BJ (cell line): ENCODE measurements around the gene DAB2IP. TPM values are rescaled to one million over a fixed set of nuclear protein-coding genes. Genes with fewer than 3 reads are reported as not detected.

Experiments used
- CTCF ChIA-PET: fragments of 350-600 bp; formaldehyde crosslinking; extraction: SDS; loops from one replicate; lab custom pipeline; 2021; ENCODE audit warnings: antibody characterized with exemption, inconsistent platforms; lab: Yijun Ruan, JAX
- POLR2A ChIA-PET: fragments of 300-600 bp; sonication (Branson Sonifier 250); formaldehyde crosslinking; extraction: SDS; loops from one replicate; lab custom pipeline; 2021; ENCODE audit warnings: antibody characterized with exemption; lab: Charles Lee
- DNase-seq: peaks from one replicate; pipeline ENCODE4 v3.0.0-alpha.2; 2011; ENCODE audit warnings: low read depth
- H3K27me3 ChIP-seq: 2 replicates; pipeline ENCODE4 v1.6.0; 2011; ENCODE audit warnings: low read length; ENCODE audit not compliant: control insufficient read depth, insufficient read depth
- H3K36me3 ChIP-seq: 2 replicates; pipeline ENCODE4 v1.5.1; 2011; ENCODE audit warnings: low read length; ENCODE audit not compliant: control insufficient read depth, insufficient read depth
- H3K4me3 ChIP-seq: 2 replicates; pipeline ENCODE4 v1.5.1; 2011; ENCODE audit warnings: low read depth, mild to moderate bottlenecking, control low read depth, low read length
- CTCF ChIP-seq: IDR thresholded peaks from 2 replicates; pipeline ENCODE4 v1.5.1; 2011; ENCODE audit warnings: low read depth, mild to moderate bottlenecking, control low read depth, inconsistent platforms, low read length, moderate library complexity; ENCODE audit not compliant: insufficient read depth
- polyA plus RNA-seq: library from polyadenylated mRNA; depleted of rRNA; stranded (reverse); fragments of >200 nt; gene quantifications from 2 replicates; pipeline ENCODE4 v1.2.3, GENCODE V29; 2011

DAB2IP gene
- polyA plus RNA-seq, 1 experiment = 38.1 TPM

- ChIA-PET CTCF (no interaction called here), POLR2A (no interaction called here)
- Histone ChIP-seq H3K27me3 (no peaks in the 10 kb centered on the region; the same call in 1 of the 2 replicates), H3K36me3 (no peaks in the 10 kb centered on the region), H3K4me3 (no peak overlapping the region)
- no peak for TF ChIP-seq CTCF
- DNase-seq = no peak
These were observed 4.4 kb upstream of the DAB2IP start for GRCh38 chr9:121646992-121647391.

- Histone ChIP-seq H3K27me3 (no peaks in the 10 kb centered on the region; the same call in 1 of the 2 replicates), H3K4me3 (no peak overlapping the region), H3K36me3 (no peaks in the 10 kb centered on the region)
- POLR2A ChIA-PET = no interaction called here
- DNase-seq = no peak
- CTCF ChIA-PET = interaction anchor here (1.0 to 1.7 kb wide), 2 partner anchors 10 to 36 kb away, joined by 3 to 4 read pairs; no protein-coding TSS in a partner anchor
- TF ChIP-seq CTCF = no peak
These were observed 3.3 kb upstream of the DAB2IP start for GRCh38 chr9:121648172-121648571.

GRCh38 chr9:121648799-121649198 is 2.6 kb upstream of the DAB2IP start:
- DNase-seq = no peak
- ChIA-PET CTCF (interaction anchor here (1.0 to 1.8 kb wide), 3 partner anchors 8 to 35 kb away, joined by 3 to 9 read pairs (median 4); no protein-coding TSS in a partner anchor), POLR2A (no interaction called here)

GRCh38 chr9:121649476-121650216 is 1.8 kb upstream of the DAB2IP start:
- no peak overlapping the region for H3K4me3 ChIP-seq
- ChIA-PET CTCF (interaction anchor here (1.0 to 1.8 kb wide), 5 partner anchors 9 to 238 kb away, joined by 3 to 9 read pairs (median 4); no protein-coding TSS in a partner anchor), POLR2A (no interaction called here)
- TF ChIP-seq CTCF = no peak
- no peaks in the 10 kb centered on the region for H3K36me3 ChIP-seq
- no peaks in the 10 kb centered on the region; the same call in 1 of the 2 replicates for H3K27me3 ChIP-seq
- DNase-seq = no peak

More at GRCh38 chr9:121648799-121649198, 2.6 kb upstream of the DAB2IP start:
- Histone ChIP-seq H3K27me3 (no peaks in the 10 kb centered on the region; the same call in 1 of the 2 replicates), H3K4me3 (no peak overlapping the region), H3K36me3 (no peaks in the 10 kb centered on the region)
- TF ChIP-seq CTCF = no peak

GRCh38 chr9:121650217-121651007 is 1.0 kb upstream of the DAB2IP start:
- no peak for DNase-seq
- Histone ChIP-seq H3K27me3 (no peaks in the 10 kb centered on the region; the same call in 1 of the 2 replicates), H3K4me3 (no peak overlapping the region), H3K36me3 (no peaks in the 10 kb centered on the region)
- POLR2A ChIA-PET = interaction anchor here (0.7 kb wide), 1 partner anchor 9 kb away, joined by 3 read pairs; no protein-coding TSS in a partner anchor
- no peak for TF ChIP-seq CTCF
- CTCF ChIA-PET = interaction anchor here (1.0 to 1.8 kb wide), 4 partner anchors 10 to 237 kb away, joined by 3 to 9 read pairs (median 4); no protein-coding TSS in a partner anchor
